ENCODE results near the gene MLLT10. TPM values are rescaled to one million over a fixed set of nuclear protein-coding genes. Genes with fewer than 3 reads are reported as not detected.
"Not testable (repeated sequence)": the region's sequence is repeated elsewhere in the genome, so short reads cannot be mapped to it uniquely, and the experiment has no call there.

Gene MLLT10
- total RNA-seq, 4 donors from 2014 or later: 33.4 to 58.1 (median 43.6) TPM

DNA sequence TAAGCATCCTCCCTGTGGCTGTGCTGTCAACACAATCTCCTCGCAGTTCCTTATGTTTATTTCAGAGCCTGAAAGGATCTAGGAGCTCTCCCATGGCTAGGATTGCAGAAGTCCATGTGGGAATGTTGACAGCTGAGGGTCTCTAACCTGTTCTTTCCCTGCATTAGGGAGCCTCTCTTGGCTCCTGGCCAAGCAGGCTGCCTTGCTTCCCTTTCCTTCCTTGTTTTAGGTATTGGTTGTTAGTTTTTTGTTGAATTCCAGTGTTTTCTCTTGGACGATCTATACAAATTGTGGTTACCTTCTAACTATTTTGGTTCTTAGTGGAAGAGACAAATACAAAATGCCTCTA lies 171.8 kb downstream of the MLLT10 start:
- TF ChIP-seq, protein P1, sequence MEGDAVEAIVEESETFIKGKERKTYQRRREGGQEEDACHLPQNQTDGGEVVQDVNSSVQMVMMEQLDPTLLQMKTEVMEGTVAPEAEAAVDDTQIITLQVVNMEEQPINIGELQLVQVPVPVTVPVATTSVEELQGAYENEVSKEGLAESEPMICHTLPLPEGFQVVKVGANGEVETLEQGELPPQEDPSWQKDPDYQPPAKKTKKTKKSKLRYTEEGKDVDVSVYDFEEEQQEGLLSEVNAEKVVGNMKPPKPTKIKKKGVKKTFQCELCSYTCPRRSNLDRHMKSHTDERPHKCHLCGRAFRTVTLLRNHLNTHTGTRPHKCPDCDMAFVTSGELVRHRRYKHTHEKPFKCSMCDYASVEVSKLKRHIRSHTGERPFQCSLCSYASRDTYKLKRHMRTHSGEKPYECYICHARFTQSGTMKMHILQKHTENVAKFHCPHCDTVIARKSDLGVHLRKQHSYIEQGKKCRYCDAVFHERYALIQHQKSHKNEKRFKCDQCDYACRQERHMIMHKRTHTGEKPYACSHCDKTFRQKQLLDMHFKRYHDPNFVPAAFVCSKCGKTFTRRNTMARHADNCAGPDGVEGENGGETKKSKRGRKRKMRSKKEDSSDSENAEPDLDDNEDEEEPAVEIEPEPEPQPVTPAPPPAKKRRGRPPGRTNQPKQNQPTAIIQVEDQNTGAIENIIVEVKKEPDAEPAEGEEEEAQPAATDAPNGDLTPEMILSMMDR (IDR thresholded peaks at IDR 0.05): no peak
- no peak for DNase-seq (ENCODE audit: low spot score)
- ATAC-seq (ENCODE audit: low FRiP score): no peak

- TF ChIP-seq, protein P1 (IDR thresholded peaks at IDR 0.05): no peak
- DNase-seq (ENCODE audit: low spot score) (no peak), ATAC-seq (ENCODE audit: low FRiP score) (no peak)
Observed at GRCh38 chr10:21707498-21707897, 173.5 kb downstream of the MLLT10 start.

DNA sequence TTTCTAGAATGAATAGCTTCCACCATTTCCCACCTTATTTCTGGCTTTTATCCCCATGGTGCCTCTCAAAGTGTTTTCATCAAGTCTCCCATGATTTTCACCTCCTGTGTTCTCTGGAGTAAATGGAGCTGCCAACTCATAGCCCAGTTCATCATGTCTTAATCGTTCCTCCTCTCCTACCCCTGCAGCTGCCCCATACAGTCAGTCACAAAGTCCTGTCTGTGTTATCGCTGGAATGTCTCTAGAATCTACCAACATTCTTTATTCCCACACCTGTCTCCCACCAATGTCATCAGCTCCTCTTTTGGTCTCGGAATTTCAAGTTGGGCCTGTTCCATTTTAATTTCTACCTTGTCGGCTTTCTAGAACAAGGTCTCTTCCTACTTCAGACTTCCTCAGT lies 178.9 kb downstream of the MLLT10 start:
- ATAC-seq (ENCODE audit: low FRiP score) (no peak), DNase-seq (ENCODE audit: low spot score) (no peak)
- TF ChIP-seq, protein P1 (IDR thresholded peaks at IDR 0.05): no peak

- TF ChIP-seq, protein P1 (IDR thresholded peaks at IDR 0.05): no peak
- ATAC-seq (ENCODE audit: low FRiP score) (no peak), DNase-seq (ENCODE audit: low spot score) (no peak)
Observed at GRCh38 chr10:21715531-21716195, 181.6 kb downstream of the MLLT10 start.

DNA sequence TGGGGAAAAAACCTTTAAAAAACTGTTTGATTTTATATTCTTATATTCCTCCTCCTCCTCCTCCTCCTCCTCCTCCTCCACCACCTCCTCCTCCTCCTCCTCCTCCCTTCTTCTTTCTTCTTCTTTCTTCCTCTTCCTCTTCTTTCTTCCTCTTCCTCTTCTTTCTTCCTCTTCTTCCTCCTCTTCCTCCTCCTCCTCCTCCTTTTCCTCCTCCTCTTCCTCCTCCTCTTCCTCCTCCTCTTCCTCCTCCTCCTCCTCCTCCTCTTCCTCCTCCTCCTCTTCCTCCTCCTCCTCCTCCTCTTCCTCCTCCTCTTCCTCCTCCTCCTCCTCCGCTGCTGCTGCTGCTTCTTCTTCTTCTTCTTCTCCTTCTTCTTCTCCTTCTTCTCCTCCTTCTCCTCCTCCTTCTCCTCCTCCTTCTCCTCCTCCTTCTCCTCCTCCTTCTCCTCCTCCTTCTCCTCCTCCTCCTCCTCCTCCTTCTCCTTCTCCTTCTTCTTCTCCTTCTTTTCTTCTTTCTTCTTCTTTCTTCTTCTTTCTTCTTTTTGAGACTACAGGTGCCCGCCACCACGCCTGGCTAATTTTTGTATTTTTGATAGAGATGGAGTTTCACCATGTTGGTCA lies 183.5 kb downstream of the MLLT10 start:
- not testable (repeated sequence) for DNase-seq (ENCODE audit: low spot score); ATAC-seq (ENCODE audit: low FRiP score)

GRCh38 chr10:21719502-21719901 lies 185.5 kb downstream of the MLLT10 start:
- TF ChIP-seq, protein P1 (IDR thresholded peaks at IDR 0.05): no peak
- no peak for ATAC-seq (ENCODE audit: low FRiP score)

GRCh38 chr10:21720090-21720489 lies 186.1 kb downstream of the MLLT10 start:
- ATAC-seq (ENCODE audit: low FRiP score) (no peak), DNase-seq (ENCODE audit: low spot score) (no peak)
- TF ChIP-seq, protein P1 (IDR thresholded peaks at IDR 0.05): no peak

More at GRCh38 chr10:21719502-21719901, 185.5 kb downstream of the MLLT10 start:
- no peak for DNase-seq (ENCODE audit: low spot score)

All from omental fat pad (tissue), 4 donors.